ENCODE data around the gene ZNF714. TPM values are rescaled to one million over a fixed set of nuclear protein-coding genes. Genes with fewer than 3 reads are reported as not detected.

ZNF714 gene
- total RNA-seq, 1 donor from 2014 or later, result 12.5 TPM

DNA sequence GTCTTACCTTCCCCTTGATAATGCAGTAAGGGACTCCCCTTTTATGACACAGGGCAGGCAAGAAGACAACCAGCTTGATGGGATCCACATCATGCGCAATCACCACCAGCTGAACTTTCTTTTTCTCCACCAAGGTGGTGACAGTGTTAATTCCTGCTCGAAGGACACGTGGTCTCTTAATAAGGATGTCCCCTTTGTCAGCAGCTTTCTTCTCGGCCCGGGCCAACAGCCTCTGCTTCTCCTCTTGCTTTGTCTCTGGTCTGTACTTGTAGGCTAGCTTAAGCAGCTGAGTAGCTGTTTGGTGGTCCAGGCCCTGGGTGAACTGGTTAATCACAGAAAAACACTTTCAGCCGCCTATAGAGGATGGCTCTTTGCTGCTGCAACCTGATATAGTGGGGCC lies 67.9 kb downstream of the ZNF714 start:
- Mint-ChIP-seq H3K4me1 (peaks cover 8% of the 10 kb centered on the region), H3K9me3 (no peaks in the 10 kb centered on the region), H3K36me3 (ENCODE audit: low read depth) (peaks cover 74% of the 10 kb centered on the region), H3K4me3 (no peak overlapping the region), H3K27ac (no peak overlapping the region), H3K27me3 (no peaks in the 10 kb centered on the region)
- ATAC-seq (ENCODE audit: low read depth) (no peak), DNase-seq (no peak)
- intact Hi-C loops (cut with micrococcal nuclease), result loop anchor here (10.0 kb wide), 2 partner anchors 245 to 725 kb away; partner anchors contain the start of gene ZNF493
- no peak for TF ChIP-seq CTCF (IDR thresholded peaks at IDR 0.05)
- CTCF ChIA-PET, result no interaction called here
- POLR2A ChIA-PET, result interaction anchor here (0.8 kb wide), 1 partner anchor 37 kb away, joined by 4 read pairs; no protein-coding TSS in a partner anchor

GRCh38 chr19:21151460-21151859 lies 69.5 kb downstream of the ZNF714 start:
- intact Hi-C loops (cut with micrococcal nuclease), result no loop called here
- no peaks in the 10 kb centered on the region for H3K27me3 Mint-ChIP-seq
- no peak for ATAC-seq (ENCODE audit: low read depth)
- no peak for TF ChIP-seq CTCF (IDR thresholded peaks at IDR 0.05)
- no peak for DNase-seq
- H3K27ac Mint-ChIP-seq, result no peak overlapping the region
- POLR2A ChIA-PET, result interaction anchor here (0.7 kb wide), 1 partner anchor 61 kb away, joined by 4 read pairs; no protein-coding TSS in a partner anchor
- no peaks in the 10 kb centered on the region for H3K9me3 Mint-ChIP-seq
- H3K4me3 Mint-ChIP-seq, result no peak overlapping the region
- peaks cover 74% of the 10 kb centered on the region for H3K36me3 Mint-ChIP-seq (ENCODE audit: low read depth)
- CTCF ChIA-PET, result interaction anchor here (1.1 kb wide), 1 partner anchor 62 kb away, joined by 3 read pairs; no protein-coding TSS in a partner anchor
- peaks cover 10% of the 10 kb centered on the region for H3K4me1 Mint-ChIP-seq

DNA sequence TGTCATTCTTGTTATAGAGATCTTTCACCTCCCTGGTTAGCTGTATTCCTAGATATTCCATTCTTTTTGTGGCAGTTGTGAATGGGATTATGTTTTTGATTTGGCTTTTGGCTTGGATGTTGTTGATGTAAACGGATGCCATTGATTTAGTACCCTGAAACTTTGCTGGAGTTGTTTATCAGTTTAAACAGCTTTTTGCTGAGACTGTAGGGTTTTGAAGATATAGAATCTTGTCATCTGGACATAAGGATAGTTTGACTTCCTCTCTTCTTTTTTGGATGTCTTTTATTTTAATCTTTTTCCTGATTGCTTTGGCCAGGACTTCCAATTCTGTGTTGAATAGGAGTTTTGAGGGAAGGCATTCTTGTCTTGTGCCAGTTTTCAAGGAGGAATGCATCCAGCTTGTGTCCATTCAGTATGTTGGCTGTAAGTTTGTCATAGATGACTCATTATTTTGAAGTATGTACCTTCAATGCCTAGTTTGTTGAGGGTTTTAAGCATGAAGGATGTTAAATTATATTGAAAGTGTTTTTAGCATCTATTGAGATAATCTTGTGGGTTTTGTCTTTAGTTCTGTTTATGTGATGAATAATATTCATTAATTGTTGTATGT lies 76.6 kb downstream of the ZNF714 start:
- no peak for TF ChIP-seq CTCF (IDR thresholded peaks at IDR 0.05)
- no peak for ATAC-seq (ENCODE audit: low read depth)
- no peak for DNase-seq
- ChIA-PET POLR2A (no interaction called here), CTCF (no interaction called here)
- no peak overlapping the region for H3K4me3 Mint-ChIP-seq
- peaks cover 2% of the 10 kb centered on the region for H3K9me3 Mint-ChIP-seq
- peaks cover 17% of the 10 kb centered on the region for H3K4me1 Mint-ChIP-seq
- H3K27ac Mint-ChIP-seq, result no peak overlapping the region
- peaks cover 54% of the 10 kb centered on the region for H3K36me3 Mint-ChIP-seq (ENCODE audit: low read depth)
- no peaks in the 10 kb centered on the region for H3K27me3 Mint-ChIP-seq
- intact Hi-C loops (cut with micrococcal nuclease), result no loop called here

GRCh38 chr19:21164541-21164940 lies 82.5 kb downstream of the ZNF714 start:
- H3K4me1 Mint-ChIP-seq, result peaks cover 3% of the 10 kb centered on the region
- H3K36me3 Mint-ChIP-seq (ENCODE audit: low read depth), result peaks cover 71% of the 10 kb centered on the region
- H3K27me3 Mint-ChIP-seq, result no peaks in the 10 kb centered on the region
- DNase-seq (no peak), ATAC-seq (ENCODE audit: low read depth) (no peak)
- no peaks in the 10 kb centered on the region for H3K9me3 Mint-ChIP-seq
- TF ChIP-seq CTCF (IDR thresholded peaks at IDR 0.05), result no peak
- no peak overlapping the region for H3K27ac Mint-ChIP-seq
- POLR2A ChIA-PET, result no interaction called here
- intact Hi-C loops (cut with micrococcal nuclease), result no loop called here
- no peak overlapping the region for H3K4me3 Mint-ChIP-seq
- CTCF ChIA-PET, result no interaction called here

GRCh38 chr19:21166436-21166835 lies 84.4 kb downstream of the ZNF714 start:
- H3K4me3 Mint-ChIP-seq, result no peak overlapping the region
- no peaks in the 10 kb centered on the region for H3K4me1 Mint-ChIP-seq
- no peak for ATAC-seq (ENCODE audit: low read depth)
- POLR2A ChIA-PET, result no interaction called here
- no peaks in the 10 kb centered on the region for H3K27me3 Mint-ChIP-seq
- DNase-seq, result no peak
- peaks cover 69% of the 10 kb centered on the region for H3K36me3 Mint-ChIP-seq (ENCODE audit: low read depth)
- H3K9me3 Mint-ChIP-seq, result no peaks in the 10 kb centered on the region
- CTCF ChIA-PET, result no interaction called here
- TF ChIP-seq CTCF (IDR thresholded peaks at IDR 0.05), result no peak
- H3K27ac Mint-ChIP-seq, result no peak overlapping the region
- intact Hi-C loops (cut with micrococcal nuclease), result no loop called here

Other genes with a start within 250 kb of the ZNF714 start
- gene ZNF85, start 159.0 kb upstream of the ZNF714 start, total RNA-seq, result 15.0 and 18.1 TPM in 2 replicates
- 36.4 and 39.8 TPM in 2 replicates for gene ZNF430, start 61.5 kb upstream of the ZNF714 start, total RNA-seq
- 33.2 and 34.9 TPM in 2 replicates for gene ZNF431, start 59.8 kb downstream of the ZNF714 start, total RNA-seq
- gene ZNF708, start 247.2 kb downstream of the ZNF714 start, total RNA-seq, result 24.3 and 30.6 TPM in 2 replicates